ENCODE results near the gene IGSF23.

DNA sequence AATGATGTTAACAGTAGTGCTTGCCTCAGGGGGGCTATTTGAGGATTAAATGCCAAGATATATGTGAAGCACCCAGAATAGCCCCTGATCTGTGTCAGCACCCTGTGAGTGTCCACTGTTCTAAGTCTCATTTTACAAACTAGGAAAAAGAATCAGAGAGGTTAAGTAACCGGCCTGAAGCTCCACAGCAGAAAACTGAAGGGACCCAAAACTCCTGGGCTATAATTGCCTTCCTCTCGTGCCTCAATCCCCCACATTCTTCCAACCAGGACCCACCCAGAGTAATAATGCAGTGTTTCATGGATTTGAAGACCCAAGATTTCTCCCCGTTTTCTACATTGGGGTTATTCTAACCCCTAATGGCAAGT, 32.7 kb downstream of the IGSF23 start:
- TF ChIP-seq, protein P1, sequence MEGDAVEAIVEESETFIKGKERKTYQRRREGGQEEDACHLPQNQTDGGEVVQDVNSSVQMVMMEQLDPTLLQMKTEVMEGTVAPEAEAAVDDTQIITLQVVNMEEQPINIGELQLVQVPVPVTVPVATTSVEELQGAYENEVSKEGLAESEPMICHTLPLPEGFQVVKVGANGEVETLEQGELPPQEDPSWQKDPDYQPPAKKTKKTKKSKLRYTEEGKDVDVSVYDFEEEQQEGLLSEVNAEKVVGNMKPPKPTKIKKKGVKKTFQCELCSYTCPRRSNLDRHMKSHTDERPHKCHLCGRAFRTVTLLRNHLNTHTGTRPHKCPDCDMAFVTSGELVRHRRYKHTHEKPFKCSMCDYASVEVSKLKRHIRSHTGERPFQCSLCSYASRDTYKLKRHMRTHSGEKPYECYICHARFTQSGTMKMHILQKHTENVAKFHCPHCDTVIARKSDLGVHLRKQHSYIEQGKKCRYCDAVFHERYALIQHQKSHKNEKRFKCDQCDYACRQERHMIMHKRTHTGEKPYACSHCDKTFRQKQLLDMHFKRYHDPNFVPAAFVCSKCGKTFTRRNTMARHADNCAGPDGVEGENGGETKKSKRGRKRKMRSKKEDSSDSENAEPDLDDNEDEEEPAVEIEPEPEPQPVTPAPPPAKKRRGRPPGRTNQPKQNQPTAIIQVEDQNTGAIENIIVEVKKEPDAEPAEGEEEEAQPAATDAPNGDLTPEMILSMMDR (IDR thresholded peaks at IDR 0.05): no peak
- no peak for TF ChIP-seq POLR2A (IDR thresholded peaks at IDR 0.05)
